ENCODE data around the gene NOTO.
"Not testable (repeated sequence)": the region's sequence is repeated elsewhere in the genome, so short reads cannot be mapped to it uniquely, and the experiment has no call there.

The NOTO gene

GRCh38 chr2:73202156-73203054 is at the start of gene NOTO:
Gene NOTO, plus strand, starts transcription at chr2:73202574. Its CDS starts 93 bp downstream, at chr2:73202667.
- no peak for DNase-seq (ENCODE audit: low read depth in 2 of 2)

GRCh38 chr2:73156539-73157124 is 45.7 kb upstream of the NOTO start:
- peak in 1 of 2 experiments; percentile 25 for DNase-seq (ENCODE audit: low read depth in 2 of 2)

GRCh38 chr2:73162856-73163391 is 39.5 kb upstream of the NOTO start:
- no peak for DNase-seq (ENCODE audit: low read depth in 2 of 2)

GRCh38 chr2:73163483-73164367 is 38.6 kb upstream of the NOTO start:
- DNase-seq (ENCODE audit: low read depth in 2 of 2), result peak in 1 of 2 experiments; percentile 28

GRCh38 chr2:73165978-73166377 is 36.4 kb upstream of the NOTO start:
- not testable (repeated sequence) for DNase-seq (ENCODE audit: low read depth in 2 of 2)

GRCh38 chr2:73166813-73167212 is 35.6 kb upstream of the NOTO start:
- not testable (repeated sequence) for DNase-seq (ENCODE audit: low read depth in 2 of 2)

GRCh38 chr2:73168348-73168747 is 34.0 kb upstream of the NOTO start:
- DNase-seq (ENCODE audit: low read depth in 2 of 2), result not testable (repeated sequence)

GRCh38 chr2:73170341-73170740 is 32.0 kb upstream of the NOTO start:
- not testable (repeated sequence) for DNase-seq (ENCODE audit: low read depth in 2 of 2)

GRCh38 chr2:73172963-73173362 is 29.4 kb upstream of the NOTO start:
- peak in 1 of 2 experiments; percentile 31 for DNase-seq (ENCODE audit: low read depth in 2 of 2)

GRCh38 chr2:73173781-73174180 is 28.6 kb upstream of the NOTO start:
- DNase-seq (ENCODE audit: low read depth in 2 of 2), result no peak

- DNase-seq (ENCODE audit: low read depth in 2 of 2), result no peak
Observed at GRCh38 chr2:73174244-73174643, 28.1 kb upstream of the NOTO start.

GRCh38 chr2:73174941-73175662 is 27.3 kb upstream of the NOTO start:
- no peak for DNase-seq (ENCODE audit: low read depth in 2 of 2)

- no peak for DNase-seq (ENCODE audit: low read depth in 2 of 2)
Observed at GRCh38 chr2:73175663-73176204, 26.6 kb upstream of the NOTO start.

GRCh38 chr2:73176205-73176880 is 26.0 kb upstream of the NOTO start:
- no peak for DNase-seq (ENCODE audit: low read depth in 2 of 2)

GRCh38 chr2:73176881-73177644 is 25.3 kb upstream of the NOTO start:
- peak; percentile 54 to 55 for DNase-seq (ENCODE audit: low read depth in 2 of 2)

- no peak for DNase-seq (ENCODE audit: low read depth in 2 of 2)
Observed at GRCh38 chr2:73177645-73178255, 24.6 kb upstream of the NOTO start.

GRCh38 chr2:73185965-73186364 is 16.4 kb upstream of the NOTO start:
- no peak for DNase-seq (ENCODE audit: low read depth in 2 of 2)

- no peak for DNase-seq (ENCODE audit: low read depth in 2 of 2)
Observed at GRCh38 chr2:73187549-73187948, 14.8 kb upstream of the NOTO start.

GRCh38 chr2:73197579-73197978 is 4.8 kb upstream of the NOTO start:
- DNase-seq (ENCODE audit: low read depth in 2 of 2), result no peak
